HPDE6-E6E7 (cell line): ENCODE data around the gene TBC1D19.
A peak's percentile ranks its signal among the peaks of the same experiment; 100 is the strongest.
"Not testable (repeated sequence)": the region's sequence is repeated elsewhere in the genome, so short reads cannot be mapped to it uniquely, and the experiment has no call there.

Experiments
- DNase-seq: peaks from one replicate; pipeline ENCODE4 v3.0.0; 2011; ENCODE audit warnings: missing footprints; ENCODE audit errors: extremely low spot score

The TBC1D19 gene

DNA sequence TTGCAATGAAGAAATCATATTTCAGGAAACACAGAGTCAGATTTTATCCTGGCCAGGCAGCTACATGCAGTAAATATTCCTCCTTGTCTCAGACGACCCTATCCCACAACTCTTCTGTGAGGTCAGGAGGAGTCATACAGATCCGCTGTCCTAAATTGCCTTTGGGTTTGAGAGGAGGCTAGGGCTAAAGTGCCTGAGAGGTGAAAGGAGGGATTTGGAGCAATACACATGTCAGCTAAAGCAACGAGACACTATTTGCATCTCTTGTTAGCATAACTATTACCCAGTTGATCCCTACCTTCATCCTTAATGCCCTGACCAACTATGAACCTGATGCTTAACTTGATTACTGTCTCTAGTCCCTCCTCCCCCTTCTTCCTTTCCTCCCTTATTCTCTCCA, 98.6 kb downstream of the TBC1D19 start:
- no peak for DNase-seq

DNA sequence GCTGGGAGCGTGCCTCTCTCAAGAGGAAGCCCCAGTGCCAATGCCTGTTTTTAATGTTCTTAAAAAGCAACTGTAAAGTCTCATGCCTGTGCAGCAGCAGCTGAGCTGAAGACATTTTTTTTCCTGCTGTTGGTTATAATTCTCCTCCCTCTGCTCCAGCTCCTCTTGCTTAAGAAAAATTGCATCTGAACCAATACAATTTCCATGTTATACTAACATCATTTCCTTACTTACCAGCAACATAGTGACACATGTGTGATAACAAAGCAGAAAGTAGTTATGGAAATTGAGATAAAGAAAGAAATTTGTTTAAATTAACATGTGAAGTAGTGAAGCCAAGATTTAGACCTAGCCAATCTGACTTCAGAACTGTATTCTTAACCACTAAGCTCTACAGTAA, 101.4 kb downstream of the TBC1D19 start:
- no peak for DNase-seq

DNA sequence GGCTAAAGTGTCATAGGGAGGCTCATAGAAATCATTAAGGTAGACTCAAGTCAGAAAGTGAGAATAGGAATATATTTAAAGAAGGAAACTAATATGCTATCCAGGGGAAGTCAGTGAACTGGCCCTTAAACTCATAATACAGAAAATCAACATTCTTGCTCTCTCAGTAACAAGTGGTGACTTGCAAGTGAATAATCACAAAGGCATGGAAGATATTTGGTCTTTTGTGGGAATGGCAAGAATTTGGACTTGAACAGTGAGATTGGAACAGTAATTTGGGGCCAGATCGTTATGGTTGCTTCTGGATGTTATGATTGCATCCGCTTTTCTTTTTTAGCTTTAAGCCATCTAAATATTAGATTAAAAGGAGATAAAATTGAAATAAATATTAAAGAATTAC, 103.8 kb downstream of the TBC1D19 start:
- DNase-seq, result no peak

DNA sequence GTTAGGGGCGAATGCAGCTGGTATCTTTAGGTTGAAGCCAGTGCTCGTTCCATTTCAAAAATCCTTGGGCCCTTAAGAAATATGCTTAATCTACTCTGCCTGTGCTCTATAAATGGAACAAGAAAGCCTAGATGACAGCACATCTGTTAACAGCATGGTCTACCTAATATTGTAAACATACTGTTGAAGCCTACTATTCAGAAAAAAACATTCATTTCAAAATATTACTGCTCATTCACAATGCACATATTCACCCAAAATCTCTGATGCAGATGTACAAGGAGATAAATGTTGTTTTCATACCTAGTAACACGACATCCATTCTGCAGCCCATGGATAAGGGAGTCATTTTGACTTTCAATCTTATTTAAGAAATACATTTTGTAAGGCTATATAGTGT, 106.6 kb downstream of the TBC1D19 start:
- no peak for DNase-seq

DNA sequence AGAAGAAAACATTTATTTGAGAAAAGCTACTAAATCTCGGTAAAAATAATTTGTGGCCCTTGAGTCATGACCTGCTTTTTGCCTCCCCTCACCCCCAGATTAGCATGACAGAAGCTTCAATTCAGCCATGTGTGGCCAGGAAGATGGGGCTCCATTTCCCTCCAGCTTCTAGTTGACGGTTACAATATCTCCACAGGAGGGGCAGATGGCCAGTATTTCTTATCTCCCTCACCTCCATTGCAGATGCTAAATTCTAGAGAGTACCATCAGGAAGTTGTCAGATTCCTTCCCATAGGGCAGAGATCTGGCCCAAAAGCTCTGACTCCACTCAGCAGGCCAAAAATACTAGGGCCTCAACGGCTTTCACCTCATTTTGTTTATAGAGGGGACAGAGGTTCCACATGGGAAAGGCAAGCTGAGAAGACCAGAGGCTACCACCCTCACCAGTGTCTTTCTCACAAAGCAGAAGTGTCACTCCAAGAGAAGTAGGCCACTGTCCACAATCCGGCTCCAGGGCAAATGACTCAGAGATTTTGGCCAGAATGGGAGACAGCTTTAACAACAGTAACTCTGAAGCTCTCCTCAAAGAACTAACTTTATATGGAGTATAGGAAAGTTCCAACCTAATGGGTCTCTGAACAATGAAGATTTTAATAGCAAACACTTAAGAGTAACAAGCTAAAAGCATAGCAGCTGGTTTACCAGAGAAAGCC, 108.3 kb downstream of the TBC1D19 start:
- no peak for DNase-seq

DNA sequence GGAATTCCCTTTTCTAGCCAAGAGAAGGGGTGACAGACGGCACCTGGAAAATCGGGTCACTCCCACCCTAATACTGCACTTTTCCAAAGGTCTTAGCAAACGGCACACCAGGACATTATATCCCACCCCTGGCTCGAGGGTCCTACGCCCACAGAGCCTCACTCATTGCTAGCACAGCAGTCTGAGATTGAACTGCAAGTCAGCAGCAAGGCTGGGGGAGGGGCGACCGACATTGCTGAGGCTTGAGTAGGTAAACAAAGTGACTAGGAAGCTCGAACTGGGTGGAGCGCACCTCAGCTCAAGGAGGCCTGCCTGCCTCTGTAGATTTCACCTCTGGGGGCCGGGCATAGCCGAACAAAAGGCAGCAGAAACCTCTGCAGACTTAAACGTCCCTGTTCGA, 110.2 kb downstream of the TBC1D19 start:
- not testable (repeated sequence) for DNase-seq

DNA sequence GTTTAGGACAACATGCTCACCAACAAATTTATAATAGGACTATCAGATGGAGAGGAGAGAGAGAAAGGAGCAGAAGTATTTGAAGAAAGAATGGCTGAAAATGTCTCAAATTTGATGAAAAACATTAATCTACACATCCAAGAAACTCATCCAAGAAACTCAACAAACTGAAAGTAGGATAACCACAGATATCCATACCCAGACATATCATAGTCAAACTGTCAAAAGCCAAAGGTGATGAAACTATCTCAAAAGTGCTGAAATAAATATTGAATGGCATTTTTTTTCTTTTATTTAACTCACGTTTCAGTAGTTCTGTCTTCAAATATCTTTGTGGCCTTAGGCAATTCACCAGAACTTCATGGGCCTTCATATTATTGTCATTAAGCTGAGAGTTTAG, 116.2 kb downstream of the TBC1D19 start:
- DNase-seq, result no peak

DNA sequence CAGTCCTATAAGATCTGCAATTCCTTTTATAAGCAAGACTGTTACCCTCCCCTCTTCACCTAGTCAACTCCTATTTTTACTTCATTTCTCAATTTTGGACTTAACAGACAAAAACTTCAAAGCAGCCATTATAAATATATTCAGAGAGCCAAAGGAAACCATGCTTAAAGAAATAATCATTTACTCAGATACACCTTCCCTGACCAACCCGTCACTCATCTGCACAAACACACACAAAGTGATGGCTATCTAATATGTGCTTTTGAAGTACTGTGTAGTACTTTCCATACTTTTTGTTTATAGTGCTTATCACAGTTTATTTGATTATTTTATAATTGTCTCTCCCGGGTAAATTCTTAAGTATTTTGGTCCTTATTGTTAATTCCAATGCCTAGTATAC, 117.2 kb downstream of the TBC1D19 start:
- DNase-seq, result no peak

DNA sequence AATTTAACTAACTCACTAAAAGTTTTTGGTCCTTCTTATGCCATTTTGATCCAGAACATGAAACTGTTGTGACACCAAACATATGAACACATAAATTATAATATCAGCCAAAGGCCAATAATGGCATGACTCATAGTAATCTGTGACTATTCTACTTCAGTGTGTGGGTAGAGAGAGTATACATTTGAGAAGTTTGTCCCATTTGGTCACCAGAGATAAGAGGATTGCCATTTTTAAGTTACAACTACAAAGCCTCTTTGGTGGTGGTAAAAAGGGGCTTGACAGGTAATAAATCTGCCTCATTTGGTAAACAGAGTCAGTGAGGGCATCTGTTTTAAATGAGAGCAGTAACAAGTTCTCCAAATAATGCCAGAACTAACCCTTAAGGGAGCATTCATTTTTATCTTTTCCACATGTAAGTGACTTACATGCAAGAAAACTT, 117.9 kb downstream of the TBC1D19 start:
- no peak for DNase-seq

DNA sequence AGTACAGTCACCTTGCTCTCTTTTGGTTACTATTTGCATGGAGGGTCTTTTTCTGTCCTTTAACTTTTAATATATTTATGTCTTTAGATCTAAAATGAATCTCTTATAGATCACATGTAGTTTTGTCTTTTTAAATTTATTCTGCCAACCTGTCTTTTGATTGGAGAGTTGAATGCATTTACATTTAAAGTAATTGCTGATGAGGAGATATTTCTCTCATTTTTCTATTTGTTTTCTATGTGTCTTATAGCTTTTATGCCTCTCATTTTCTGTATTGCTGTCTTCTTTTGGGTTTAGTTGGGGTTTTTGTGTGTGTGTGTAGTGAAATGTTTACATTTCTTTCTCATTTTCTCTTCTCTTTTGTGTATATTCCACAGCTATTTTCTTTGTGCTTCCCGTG, 123.5 kb downstream of the TBC1D19 start:
- no peak for DNase-seq

DNA sequence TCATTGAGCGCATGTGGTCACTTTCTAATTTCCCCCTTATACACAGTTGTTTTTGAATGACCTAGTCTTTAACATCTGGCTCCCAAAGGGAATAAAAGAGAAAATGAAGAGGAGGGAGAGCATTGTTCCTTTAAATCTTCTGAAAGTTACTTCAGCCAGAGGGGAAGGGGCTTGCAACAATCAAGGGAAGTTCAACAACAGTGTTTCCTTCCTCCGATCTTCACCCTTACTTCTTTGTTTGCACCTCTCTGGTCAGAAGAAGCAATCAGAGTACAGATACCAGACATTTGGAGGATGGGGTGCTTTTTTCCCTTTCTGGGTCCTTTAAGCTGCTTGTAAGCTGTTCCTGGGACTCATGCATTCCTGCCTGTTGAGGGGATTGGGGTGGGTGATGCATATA, 125.4 kb downstream of the TBC1D19 start:
- DNase-seq, result no peak

DNA sequence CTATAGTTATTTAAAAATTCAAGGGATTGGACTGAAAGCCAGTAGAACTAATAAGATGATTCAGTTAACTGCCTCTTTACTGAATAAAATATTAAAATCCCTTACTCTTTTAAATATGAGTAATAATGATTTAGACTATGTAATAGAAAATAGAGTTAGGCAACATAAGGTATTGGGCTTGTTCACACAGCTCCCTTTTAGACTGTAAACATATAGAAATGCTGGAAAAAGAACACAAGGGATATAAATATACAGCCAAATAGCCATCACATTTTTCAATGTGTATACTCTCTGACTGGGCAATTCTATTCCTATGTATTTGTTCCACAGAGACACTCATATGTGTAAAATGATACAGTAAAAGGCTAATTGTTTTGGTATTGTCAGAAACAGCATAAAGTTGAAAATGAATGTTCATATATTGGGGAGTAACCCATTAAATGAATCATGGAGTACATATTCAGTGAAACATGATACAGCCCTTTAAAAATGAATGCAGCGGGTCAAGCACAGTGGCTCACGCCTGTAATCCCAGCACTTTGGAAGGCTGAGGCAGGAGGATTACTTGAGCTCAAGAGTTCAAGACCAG, 129.8 kb downstream of the TBC1D19 start:
- DNase-seq, result peak; percentile 4

DNA sequence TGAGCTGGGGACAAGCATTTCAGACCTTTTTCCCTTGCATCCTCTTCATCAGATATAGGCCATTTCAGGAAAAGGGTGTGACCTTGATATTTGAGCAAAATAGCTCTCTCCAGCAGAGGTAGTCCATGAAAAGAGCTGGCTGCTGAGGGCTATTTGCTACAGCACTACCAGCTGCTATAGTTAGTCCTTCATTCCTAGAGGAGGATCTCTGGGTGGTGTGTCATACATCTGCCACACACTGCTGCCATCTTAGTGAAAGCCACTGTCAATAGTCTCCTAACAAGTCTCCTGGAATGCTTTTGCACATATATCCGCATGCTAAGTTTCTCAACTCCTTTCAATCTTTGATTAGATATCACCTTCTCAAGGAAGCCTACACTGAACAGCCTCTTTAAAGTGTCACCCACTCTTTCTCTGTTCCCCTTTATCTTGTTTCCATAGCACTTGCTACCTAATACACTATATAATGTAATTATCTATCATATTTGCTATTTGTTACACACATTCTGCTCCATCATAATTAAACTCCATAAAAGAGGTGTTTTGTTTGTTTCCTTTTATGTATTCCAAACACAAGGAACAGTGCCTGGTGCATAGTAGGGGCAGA, 131.9 kb downstream of the TBC1D19 start:
- DNase-seq, result no peak

DNA sequence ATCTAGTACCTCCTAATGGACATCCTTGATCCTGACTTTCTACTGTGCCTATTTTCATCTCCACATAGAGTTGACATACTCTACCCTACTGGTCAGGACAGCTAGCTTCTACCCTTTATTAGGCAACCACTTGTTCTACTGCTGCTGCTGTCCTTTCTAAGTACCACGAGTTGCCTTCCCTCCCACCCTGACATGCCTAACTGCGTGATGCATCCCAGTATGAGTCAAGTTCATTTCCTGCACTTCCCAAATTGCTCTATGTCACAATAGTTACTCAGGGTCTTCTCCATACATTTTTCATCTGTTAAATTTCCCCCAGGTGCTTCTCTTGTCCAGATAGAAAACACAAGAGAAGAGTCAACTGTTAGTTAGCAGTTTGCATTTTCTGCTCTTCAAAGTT, 133.4 kb downstream of the TBC1D19 start:
- peak; percentile 6 for DNase-seq

DNA sequence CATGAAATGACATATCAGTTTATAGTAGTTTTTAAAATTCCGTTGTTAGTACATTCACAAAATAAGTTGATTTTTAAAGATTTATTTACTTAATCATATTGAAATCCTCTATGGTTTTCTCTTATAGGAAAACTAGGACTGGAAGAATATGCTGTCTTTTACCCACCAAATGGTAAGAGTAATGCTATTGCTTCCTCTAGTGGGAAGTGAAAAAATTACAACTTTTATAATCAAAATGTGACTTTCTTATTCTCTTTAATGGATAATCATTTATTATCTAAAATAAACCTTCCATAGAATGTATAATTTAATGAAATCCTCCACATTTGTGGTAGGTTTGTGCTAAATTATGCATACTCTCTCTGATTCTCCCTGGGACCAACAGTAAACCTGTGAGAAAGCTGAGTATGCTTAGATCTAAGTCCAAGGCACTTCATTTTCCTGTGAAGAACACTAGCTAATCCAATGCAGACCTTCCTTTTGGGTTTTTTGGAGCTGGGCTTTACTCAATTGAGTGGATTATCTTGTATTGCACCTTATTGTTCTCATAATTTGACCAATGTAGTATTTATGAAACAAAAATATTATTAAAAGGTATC, 136.2 kb downstream of the TBC1D19 start:
- peak; percentile 7 for DNase-seq

DNA sequence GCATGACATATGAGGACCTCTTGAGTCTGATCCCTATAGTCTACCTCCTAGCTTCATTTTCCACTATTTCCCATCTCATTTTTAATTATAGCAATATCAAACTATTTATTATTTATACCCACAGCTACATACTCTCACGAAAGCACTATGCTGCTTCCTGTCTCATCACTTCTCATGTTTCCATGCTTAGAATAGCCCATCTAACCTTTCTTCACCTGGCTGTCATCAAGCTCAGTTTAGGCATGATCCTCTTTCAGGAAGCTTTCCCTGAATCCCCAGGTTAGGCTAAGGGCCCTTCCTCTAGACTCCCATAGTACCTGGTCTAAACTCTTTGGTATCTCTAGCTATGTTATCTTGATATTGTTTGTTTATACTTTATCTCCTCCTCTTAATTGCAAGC, 137.8 kb downstream of the TBC1D19 start:
- no peak for DNase-seq

DNA sequence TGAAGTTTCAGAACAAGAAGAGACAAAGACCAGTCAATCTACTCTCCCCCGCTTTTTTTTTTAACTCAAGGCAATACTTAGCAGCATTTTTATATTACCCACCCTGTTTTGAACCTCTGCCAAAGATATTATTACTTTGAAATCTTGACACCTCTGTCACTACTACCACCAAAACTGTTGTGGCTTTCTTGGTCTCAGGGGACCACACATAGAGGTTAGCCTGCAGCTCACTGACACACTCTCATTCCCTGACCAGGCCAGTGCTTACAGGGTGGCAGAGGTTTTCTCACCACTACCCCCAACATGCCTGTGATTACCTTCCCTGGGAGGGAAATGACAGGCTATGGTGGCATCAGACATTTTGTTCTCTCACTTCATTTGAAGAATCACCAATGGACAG, 139.3 kb downstream of the TBC1D19 start:
- no peak for DNase-seq

DNA sequence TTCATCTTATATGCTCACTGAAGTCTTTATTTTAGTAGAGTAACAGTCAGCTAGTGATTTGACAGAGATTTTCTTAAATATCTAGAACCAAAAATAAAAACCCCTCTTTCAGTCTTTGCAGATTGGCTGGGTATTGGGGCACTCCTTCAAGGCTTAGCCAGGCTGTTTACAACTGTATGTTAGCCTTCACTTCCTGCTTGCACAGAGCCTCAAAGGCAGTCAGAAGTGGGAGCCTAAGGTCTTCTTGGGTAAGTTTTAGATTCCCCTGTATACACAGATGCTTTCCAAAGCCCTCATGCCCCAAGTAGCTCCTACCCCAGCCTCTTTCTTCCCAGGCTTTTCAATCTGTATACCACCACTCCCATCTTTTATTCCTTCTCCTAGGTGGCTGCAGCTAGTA, 140.7 kb downstream of the TBC1D19 start:
- DNase-seq, result no peak

DNA sequence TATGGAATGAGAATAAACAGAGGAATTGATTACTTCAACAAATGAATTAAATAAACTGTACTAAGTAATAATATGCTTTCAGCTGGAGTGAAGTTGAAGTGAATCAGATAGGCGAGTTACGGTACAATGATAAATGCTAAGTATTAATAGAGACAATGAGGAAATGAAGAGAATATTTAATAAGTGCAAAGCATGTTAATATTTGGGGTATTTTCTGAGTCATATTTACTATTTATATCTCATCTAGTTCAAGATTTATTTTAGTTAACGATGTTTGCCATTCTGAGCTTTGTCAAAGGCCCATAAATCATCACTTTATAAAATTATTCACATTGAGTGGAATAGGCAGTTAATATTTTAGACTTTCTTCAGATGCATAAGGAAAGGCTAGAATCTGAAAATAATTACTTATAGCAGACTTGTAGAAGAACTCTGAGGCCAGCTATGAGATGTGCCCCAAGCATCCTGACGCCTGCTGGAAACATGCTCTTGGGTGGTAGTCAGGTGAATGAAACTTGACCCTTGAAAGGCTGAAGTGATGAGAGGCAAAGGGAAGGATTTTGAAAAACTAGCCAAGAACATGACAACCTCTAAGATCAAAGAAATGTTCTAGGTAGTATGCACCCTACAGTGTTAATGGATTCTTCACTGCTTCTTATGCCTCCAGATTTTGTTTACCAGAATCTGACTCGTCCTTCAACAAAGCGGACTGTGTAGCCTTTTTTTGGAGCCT, 142.9 kb downstream of the TBC1D19 start:
- DNase-seq, result no peak

DNA sequence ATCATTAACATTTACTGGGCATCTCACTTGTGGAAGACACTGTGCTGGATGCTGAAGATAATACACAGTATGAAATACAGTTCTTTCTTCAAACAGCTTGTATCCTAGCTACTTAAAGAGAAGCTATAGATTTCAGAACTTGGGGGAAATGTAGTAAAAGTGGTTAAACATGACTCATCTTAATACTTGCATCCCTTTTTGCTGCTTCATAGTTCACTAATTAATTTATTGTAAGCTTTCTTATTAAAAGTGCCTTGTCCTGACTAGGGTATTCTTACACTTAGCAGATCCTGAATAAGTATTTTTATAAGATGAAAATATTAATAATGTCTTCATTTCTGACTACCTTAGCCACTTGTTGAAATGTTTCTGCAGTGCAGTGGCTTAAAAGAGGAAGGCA, 144.0 kb downstream of the TBC1D19 start:
- DNase-seq, result no peak

DNA sequence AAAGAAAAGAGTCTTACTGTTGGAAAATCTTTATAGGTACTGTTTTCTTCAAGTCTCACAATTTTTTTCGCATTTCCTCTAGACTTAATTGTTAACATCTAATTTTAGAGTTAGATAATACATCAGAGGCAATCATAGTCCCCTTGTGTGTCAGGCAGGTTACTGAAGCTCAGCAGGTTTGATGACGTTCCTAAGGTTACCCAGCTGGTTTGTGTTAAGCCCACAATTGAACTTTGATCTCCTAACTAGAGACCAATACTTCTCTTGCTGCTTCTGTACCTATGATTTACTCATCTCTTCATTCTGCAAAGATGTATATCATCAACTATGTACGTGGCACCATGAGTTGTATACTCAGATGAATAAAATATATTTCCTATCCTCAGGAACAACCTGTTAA, 145.1 kb downstream of the TBC1D19 start:
- DNase-seq, result no peak

DNA sequence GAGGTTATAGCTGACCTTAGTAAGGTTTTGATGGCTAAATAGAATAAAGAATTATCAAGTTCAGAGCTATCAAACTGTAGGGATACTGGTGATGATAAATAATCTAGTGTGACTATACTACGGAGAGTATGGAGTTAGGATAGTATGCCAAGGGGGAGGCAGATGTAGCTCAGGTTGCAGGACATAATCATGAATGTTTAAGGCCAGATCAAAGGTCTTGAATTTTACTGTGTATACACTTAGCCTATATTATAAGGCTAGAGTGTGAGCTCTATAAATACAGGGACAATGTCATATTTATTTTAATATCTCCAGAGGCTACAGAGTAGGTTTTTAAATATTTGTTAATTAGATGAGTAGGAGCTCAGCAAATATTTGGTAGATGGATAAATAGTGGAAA, 145.7 kb downstream of the TBC1D19 start:
- DNase-seq, result no peak
